Ascending aorta (tissue), 2 donors: ENCODE data around the gene GTF3A. TPM values are rescaled to one million over a fixed set of nuclear protein-coding genes. Genes with fewer than 3 reads are reported as not detected.

Experiments used
- DNase-seq, 2 donors: peaks; one replicate each; pipeline ENCODE4 v3.0.0-alpha.2; 2019; ENCODE audit warnings: low spot score in 2 of 2
- H3K27ac ChIP-seq, 2 donors: fragments of 200-600 bp; sonication (generic); one replicate each; pipeline ENCODE4 v1.5.1; 2016 to 2017; ENCODE audit warnings: mild to moderate bottlenecking in 1 of 2
- H3K27me3 ChIP-seq: fragments of 200-600 bp; sonication (generic); one replicate; pipeline ENCODE4 v1.5.1; 2017
- H3K36me3 ChIP-seq, 2 donors: fragments of 200-600 bp; sonication (generic); one replicate each; pipeline ENCODE4 v1.5.1; 2016
- H3K4me1 ChIP-seq, 2 donors: fragments of 200-600 bp; sonication (generic); one replicate each; pipeline ENCODE4 v1.5.1; 2016 to 2017; ENCODE audit warnings: mild to moderate bottlenecking in 1 of 2
- H3K4me3 ChIP-seq, 2 donors: fragments of 200-600 bp; sonication (generic); one replicate each; pipeline ENCODE4 v1.5.1; 2016 to 2017; ENCODE audit warnings: mild to moderate bottlenecking in 1 of 2
- H3K9me3 ChIP-seq, 2 donors: fragments of 200-600 bp; sonication (generic); one replicate each; pipeline ENCODE4 v1.5.1; 2016
- intact Hi-C: fragments of 100-400 bp; cut with DNase I; formaldehyde crosslinking; loops from one replicate; pipeline ENCODE4 v1.15.1; 2023
- total RNA-seq: library from RNA; depleted of rRNA; stranded (reverse); fragments of >200 nt; gene quantifications from one replicate; pipeline ENCODE4 v1.1.0, GENCODE V29; 2016
- TF ChIP-seq, protein P1 (sequence below), 3 experiments: fragments of 200-600 bp in 2 of 3; fragments of 450-650 bp in 1 of 3; sonication (generic) in 2 of 3; IDR thresholded peaks; one replicate each; pipeline ENCODE4 v1.5.1; 2016 to 2019; ENCODE audit warnings: antibody characterized with exemption in 3 of 3, mild to moderate bottlenecking in 1 of 3, moderate library complexity in 1 of 3

GTF3A gene
- total RNA-seq, 1 donor from 2014 or later: 197 TPM

DNA sequence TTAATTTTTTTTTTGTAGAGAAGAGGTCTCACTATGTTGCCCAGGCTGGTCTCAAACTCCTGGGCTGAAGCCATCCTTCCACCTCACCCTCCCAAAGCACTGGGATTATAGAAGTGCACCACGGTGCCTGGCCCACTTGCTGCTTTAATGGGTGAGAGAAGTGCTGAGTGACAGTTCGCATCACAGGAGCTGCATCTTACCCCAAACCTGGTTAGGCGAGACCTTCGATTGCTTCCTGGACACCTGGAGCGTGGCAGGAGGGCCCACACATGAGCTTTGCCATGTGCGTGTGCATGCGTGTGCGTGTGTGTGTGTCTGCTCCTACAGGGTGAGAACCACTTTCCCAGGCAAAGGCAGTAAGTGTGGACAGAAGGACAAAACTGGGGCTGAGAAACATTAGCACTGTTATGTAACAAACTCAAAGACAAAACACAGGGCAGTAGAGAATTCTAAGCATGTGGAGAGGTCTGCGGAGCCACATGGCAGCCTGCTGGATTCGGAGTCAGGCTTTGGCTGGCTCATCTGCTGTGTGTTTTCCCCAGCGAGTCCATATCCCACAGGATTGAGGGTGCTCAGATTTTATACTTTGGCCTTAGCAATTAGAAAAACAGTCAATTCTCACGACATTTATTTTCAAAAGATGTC is 37.6 kb downstream of the GTF3A start:
- intact Hi-C loops: no loop called here
- Histone ChIP-seq H3K4me3 (no peak overlapping the region), H3K9me3 (no peaks in the 10 kb centered on the region), H3K36me3 (no peaks in the 10 kb centered on the region), H3K4me1 (no peaks in the 10 kb centered on the region), H3K27me3 (no peaks in the 10 kb centered on the region), H3K27ac (no peak overlapping the region)
- DNase-seq: no peak
- TF ChIP-seq, protein P1, sequence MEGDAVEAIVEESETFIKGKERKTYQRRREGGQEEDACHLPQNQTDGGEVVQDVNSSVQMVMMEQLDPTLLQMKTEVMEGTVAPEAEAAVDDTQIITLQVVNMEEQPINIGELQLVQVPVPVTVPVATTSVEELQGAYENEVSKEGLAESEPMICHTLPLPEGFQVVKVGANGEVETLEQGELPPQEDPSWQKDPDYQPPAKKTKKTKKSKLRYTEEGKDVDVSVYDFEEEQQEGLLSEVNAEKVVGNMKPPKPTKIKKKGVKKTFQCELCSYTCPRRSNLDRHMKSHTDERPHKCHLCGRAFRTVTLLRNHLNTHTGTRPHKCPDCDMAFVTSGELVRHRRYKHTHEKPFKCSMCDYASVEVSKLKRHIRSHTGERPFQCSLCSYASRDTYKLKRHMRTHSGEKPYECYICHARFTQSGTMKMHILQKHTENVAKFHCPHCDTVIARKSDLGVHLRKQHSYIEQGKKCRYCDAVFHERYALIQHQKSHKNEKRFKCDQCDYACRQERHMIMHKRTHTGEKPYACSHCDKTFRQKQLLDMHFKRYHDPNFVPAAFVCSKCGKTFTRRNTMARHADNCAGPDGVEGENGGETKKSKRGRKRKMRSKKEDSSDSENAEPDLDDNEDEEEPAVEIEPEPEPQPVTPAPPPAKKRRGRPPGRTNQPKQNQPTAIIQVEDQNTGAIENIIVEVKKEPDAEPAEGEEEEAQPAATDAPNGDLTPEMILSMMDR (IDR thresholded peaks at IDR 0.05): no peak

DNA sequence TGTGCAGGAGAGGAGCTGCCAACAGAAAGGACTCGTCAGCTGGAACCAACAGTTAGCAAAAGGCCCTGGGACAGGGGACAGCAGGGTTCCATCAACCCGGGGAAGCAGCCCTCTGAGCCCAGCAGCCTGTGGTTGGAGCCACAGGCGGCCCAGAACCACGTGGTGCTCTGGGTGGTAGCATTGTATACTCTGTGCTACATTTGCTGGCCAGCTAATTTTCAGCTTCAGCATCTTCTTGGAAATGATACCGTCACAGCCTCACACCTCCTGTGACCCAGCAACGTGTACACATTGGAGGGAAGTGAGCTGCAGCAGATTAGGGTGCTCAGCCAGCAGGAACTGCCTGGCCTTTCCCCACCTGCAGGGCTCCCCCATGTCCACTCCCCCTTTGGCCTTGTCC is 39.1 kb downstream of the GTF3A start:
- no peaks in the 10 kb centered on the region for H3K4me1 ChIP-seq
- DNase-seq: no peak
- no peak overlapping the region for H3K4me3 ChIP-seq
- H3K27me3 ChIP-seq: no peaks in the 10 kb centered on the region
- intact Hi-C loops: no loop called here
- no peaks in the 10 kb centered on the region for H3K36me3 ChIP-seq
- no peaks in the 10 kb centered on the region for H3K9me3 ChIP-seq
- TF ChIP-seq, protein P1 (IDR thresholded peaks at IDR 0.05): no peak
- no peak overlapping the region for H3K27ac ChIP-seq

DNA sequence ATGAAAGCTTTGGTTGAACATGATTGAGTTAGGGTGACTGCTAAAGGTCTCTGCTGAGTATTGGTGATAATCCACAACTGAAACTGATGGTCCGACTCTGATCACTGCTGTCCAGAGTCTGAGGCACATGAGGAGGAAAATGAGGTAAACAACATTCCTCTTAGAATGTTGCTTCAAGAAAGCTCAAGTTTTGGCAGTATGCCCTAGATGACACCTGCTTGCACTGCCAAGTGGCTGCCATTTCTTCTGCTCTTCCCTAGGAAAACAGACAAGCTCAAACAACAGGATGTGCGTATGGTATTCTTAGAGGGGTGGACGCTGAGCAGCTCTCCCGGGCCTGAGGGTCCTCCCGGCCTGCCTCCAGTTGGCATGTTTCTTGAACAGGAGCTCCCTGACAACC is 41.2 kb downstream of the GTF3A start:
- H3K27ac ChIP-seq: no peak overlapping the region
- no peaks in the 10 kb centered on the region for H3K27me3 ChIP-seq
- no peaks in the 10 kb centered on the region for H3K36me3 ChIP-seq
- TF ChIP-seq, protein P1 (IDR thresholded peaks at IDR 0.05): no peak
- no peaks in the 10 kb centered on the region for H3K9me3 ChIP-seq
- no peaks in the 10 kb centered on the region for H3K4me1 ChIP-seq
- DNase-seq: no peak
- intact Hi-C loops: no loop called here
- no peak overlapping the region for H3K4me3 ChIP-seq

DNA sequence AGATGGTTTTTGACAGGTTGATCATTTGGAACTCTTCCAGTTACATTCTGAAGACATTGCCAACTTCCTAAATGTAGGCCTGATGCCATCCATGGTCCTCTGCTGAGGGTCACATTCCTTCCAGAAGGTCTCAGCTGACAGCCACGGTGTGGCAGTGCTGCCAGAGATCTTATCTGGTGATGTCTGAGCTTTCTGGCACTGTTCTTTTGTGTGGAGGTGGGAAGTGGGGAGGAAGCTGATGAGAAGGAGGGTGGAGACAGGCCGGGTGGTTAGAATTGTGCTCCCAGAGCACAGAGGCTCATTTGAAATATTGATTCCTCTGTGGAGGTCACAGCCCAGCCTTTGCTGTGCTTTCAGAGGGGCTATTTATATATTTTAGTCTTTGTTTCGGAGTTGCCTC is 42.1 kb downstream of the GTF3A start:
- Histone ChIP-seq H3K9me3 (no peaks in the 10 kb centered on the region), H3K27ac (no peak overlapping the region), H3K4me3 (no peak overlapping the region), H3K36me3 (no peaks in the 10 kb centered on the region), H3K4me1 (no peaks in the 10 kb centered on the region), H3K27me3 (no peaks in the 10 kb centered on the region)
- TF ChIP-seq, protein P1 (IDR thresholded peaks at IDR 0.05): no peak
- DNase-seq: no peak
- intact Hi-C loops: no loop called here

DNA sequence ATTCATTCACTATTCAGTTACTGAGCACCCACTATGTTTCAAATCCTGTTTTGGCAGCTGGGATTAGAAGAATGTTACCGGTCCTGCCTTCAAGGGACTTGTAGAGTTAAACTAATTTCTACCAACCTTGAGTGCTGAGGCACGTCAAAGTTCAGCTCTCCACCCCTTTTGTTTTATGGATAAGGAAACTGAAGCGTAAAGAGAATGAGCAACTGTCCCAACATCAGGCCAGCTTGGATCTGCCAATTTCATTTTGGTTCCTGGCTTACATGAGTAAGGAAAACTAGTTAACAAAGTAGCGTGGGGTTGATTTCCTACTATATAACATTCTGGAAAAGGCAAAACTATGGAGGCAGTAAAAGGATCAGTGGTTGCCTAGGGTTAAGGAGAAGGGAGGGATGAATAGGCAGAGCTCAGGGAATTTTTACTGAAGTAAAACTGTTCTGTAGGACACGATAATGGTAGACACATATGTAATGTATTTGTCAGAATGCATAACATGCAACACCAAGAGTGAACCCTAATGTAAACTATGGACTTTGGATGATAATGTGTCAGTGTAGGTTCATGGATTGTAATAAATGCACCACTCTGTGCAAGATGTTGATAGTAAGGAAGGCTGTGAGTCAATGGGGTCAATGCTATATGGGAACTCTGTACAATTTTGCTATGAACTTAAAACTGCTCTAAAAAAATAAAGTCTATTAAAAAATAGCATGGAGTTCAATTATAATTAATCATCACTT is 45.8 kb downstream of the GTF3A start:
- no peak overlapping the region for H3K27ac ChIP-seq

More for the DNA sequence above, 45.8 kb downstream of the GTF3A start:
- TF ChIP-seq, protein P1 (IDR thresholded peaks at IDR 0.05): no peak
- H3K36me3 ChIP-seq: no peaks in the 10 kb centered on the region
- no peak overlapping the region for H3K4me3 ChIP-seq
- H3K9me3 ChIP-seq: no peaks in the 10 kb centered on the region
- H3K27me3 ChIP-seq: no peaks in the 10 kb centered on the region
- no peak for DNase-seq
- intact Hi-C loops: no loop called here
- no peaks in the 10 kb centered on the region for H3K4me1 ChIP-seq
